KMS-11 (cell line): Measurements from ENCODE around the gene VCX3B.
"Not testable (repeated sequence)": the region's sequence is repeated elsewhere in the genome, so short reads cannot be mapped to it uniquely, and the experiment has no call there.

ENCODE experiments used
- H2AFZ ChIP-seq: fragments of 200-600 bp; sonication (generic); 2 replicates; pipeline ENCODE4 v1.6.1; 2016; ENCODE audit warnings: antibody characterized with exemption, mixed run types, low read depth
- H3K27ac ChIP-seq: fragments of 200-600 bp; sonication (generic); 2 replicates; pipeline ENCODE4 v1.6.1; 2016; ENCODE audit warnings: mild to moderate bottlenecking, mixed run types
- H3K27me3 ChIP-seq: fragments of 200-600 bp; sonication (generic); 2 replicates; pipeline ENCODE4 v1.6.1; 2017; ENCODE audit warnings: mild to moderate bottlenecking, low read depth, mixed run types, moderate library complexity; ENCODE audit not compliant: insufficient read depth
- H3K36me3 ChIP-seq: fragments of 200-600 bp; sonication (generic); 2 replicates; pipeline ENCODE4 v1.6.1; 2017; ENCODE audit warnings: mild to moderate bottlenecking, mixed run types; ENCODE audit not compliant: insufficient read depth
- H3K4me1 ChIP-seq: fragments of 200-600 bp; sonication (generic); 2 replicates; pipeline ENCODE4 v1.6.1; 2016; ENCODE audit warnings: mild to moderate bottlenecking, low read depth, mixed run types; ENCODE audit not compliant: poor library complexity, severe bottlenecking
- H3K4me2 ChIP-seq: fragments of 200-600 bp; sonication (generic); 2 replicates; pipeline ENCODE4 v1.7.0; 2016; ENCODE audit warnings: mild to moderate bottlenecking, mixed run types
- H3K4me3 ChIP-seq: fragments of 200-600 bp; sonication (generic); IDR thresholded peaks from 2 replicates; pipeline ENCODE4 v1.6.1; 2017; ENCODE audit warnings: low read depth, low read length, mixed read lengths; ENCODE audit not compliant: insufficient read depth
- H3K79me2 ChIP-seq: fragments of 200-600 bp; sonication (generic); 2 replicates; pipeline ENCODE4 v1.6.1; 2016; ENCODE audit warnings: low read depth, mixed run types; ENCODE audit not compliant: insufficient read depth
- H3K9ac ChIP-seq: fragments of 200-600 bp; sonication (generic); 2 replicates; pipeline ENCODE4 v1.6.1; 2016; ENCODE audit warnings: mild to moderate bottlenecking, mixed run types
- H4K20me1 ChIP-seq: fragments of 200-600 bp; sonication (generic); 2 replicates; pipeline ENCODE4 v1.6.1; 2016; ENCODE audit warnings: mild to moderate bottlenecking, mixed run types; ENCODE audit not compliant: insufficient read depth
- TF ChIP-seq, protein P1 (sequence below): fragments of 200-600 bp; sonication (generic); conservative IDR thresholded peaks from 2 replicates; pipeline ENCODE4 v1.6.1; 2017; ENCODE audit warnings: low read depth, mild to moderate bottlenecking, antibody characterized with exemption, low read length, moderate library complexity, mixed read lengths

The VCX3B gene

DNA sequence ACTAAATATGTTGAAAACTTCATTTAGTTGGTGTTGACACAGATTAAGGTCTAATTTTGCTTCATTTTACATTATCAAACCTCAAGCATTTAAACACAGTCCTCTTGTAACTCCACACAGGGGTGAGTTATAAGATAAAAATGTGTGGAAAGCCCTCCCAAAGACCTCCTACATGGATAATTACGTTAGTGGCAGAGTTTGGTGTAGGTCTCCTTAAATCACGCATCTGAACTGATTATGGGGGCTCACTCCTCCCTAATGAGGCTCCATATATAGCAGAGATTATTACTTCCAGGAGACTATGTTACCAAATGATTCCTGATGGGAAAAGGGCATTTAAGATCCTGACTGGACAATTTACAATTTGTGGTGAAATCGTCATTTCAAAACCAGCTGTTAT is 32.2 kb upstream of the VCX3B start:
- no peak overlapping the region for H3K27ac ChIP-seq
- no peak overlapping the region for H3K4me2 ChIP-seq
- H2AFZ ChIP-seq, result no peak overlapping the region
- no peaks in the 10 kb centered on the region for H4K20me1 ChIP-seq
- H3K36me3 ChIP-seq, result no peaks in the 10 kb centered on the region
- no peaks in the 10 kb centered on the region for H3K27me3 ChIP-seq
- H3K9ac ChIP-seq, result no peak overlapping the region
- no peaks in the 10 kb centered on the region for H3K79me2 ChIP-seq
- TF ChIP-seq, protein P1, sequence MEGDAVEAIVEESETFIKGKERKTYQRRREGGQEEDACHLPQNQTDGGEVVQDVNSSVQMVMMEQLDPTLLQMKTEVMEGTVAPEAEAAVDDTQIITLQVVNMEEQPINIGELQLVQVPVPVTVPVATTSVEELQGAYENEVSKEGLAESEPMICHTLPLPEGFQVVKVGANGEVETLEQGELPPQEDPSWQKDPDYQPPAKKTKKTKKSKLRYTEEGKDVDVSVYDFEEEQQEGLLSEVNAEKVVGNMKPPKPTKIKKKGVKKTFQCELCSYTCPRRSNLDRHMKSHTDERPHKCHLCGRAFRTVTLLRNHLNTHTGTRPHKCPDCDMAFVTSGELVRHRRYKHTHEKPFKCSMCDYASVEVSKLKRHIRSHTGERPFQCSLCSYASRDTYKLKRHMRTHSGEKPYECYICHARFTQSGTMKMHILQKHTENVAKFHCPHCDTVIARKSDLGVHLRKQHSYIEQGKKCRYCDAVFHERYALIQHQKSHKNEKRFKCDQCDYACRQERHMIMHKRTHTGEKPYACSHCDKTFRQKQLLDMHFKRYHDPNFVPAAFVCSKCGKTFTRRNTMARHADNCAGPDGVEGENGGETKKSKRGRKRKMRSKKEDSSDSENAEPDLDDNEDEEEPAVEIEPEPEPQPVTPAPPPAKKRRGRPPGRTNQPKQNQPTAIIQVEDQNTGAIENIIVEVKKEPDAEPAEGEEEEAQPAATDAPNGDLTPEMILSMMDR, result no peak
- H3K4me3 ChIP-seq, result no peak overlapping the region
- no peaks in the 10 kb centered on the region for H3K4me1 ChIP-seq

DNA sequence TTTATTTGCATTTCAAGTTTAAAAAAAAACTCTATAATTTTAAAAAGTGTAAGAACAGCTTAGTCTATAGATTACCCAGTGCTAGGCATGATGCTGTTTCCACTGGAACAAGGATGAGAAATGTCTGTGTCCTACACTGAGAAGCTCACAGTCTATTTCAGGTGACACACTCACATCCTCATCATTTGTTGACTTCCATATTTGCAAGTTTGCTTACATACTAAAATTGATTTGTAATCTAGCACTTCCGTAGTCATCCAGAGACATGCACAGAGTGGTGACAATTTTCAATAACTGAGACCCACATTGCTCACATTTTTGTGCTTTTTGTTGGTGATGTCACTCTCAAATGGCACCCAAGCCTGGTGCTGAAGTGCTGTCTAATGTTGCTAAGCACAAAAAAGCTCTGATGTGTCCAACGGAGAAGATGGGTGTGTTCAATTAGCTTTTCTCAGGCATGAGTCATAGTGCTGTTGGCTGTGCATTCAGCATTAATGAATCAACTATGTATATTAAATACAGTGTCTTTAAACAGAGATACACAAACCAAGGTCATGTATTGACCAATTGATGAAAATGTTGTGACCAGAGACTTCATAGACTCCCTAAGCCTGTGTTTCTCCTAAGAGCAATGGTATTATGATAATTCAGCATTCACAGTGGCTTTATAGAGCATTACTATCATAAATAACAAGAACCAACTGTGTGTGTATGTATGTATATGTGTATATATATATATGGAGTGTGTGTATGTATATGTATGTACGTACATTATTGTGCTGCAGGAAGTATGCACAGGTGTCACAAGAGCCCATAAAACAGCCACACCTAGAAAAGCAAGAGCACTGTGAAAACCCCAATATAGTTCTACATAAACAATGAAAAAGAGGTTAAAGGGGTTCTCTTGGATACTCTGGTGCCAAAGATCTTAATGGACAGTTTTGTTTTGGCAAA is 31.2 kb upstream of the VCX3B start:
- Histone ChIP-seq H4K20me1 (no peaks in the 10 kb centered on the region), H3K27ac (no peak overlapping the region), H3K79me2 (no peaks in the 10 kb centered on the region), H3K4me3 (no peak overlapping the region), H2AFZ (no peak overlapping the region), H3K36me3 (no peaks in the 10 kb centered on the region), H3K4me1 (no peaks in the 10 kb centered on the region), H3K4me2 (no peak overlapping the region), H3K27me3 (no peaks in the 10 kb centered on the region), H3K9ac (no peak overlapping the region)
- TF ChIP-seq, protein P1, result no peak

DNA sequence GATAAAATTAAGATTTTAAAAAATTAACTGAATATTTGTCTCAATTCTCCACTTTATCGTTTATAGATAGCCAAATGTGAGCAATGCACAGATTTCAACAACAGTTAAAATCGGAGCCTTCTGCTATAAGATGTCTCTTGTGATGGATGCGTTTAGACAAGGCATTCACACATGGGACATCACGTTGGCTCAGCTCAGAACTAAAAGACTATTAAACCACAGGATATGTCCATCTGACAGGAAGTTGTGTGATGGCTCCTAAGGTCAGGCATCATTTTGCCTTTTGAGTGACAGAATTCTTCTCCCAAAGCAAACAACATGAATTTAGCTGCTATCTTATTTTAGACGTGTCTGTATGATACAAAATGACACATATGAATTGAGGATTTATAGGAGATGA is 17.3 kb upstream of the VCX3B start:
- H3K27ac ChIP-seq, result no peak overlapping the region
- no peak overlapping the region for H3K4me2 ChIP-seq
- TF ChIP-seq, protein P1, result no peak
- no peak overlapping the region for H3K9ac ChIP-seq
- no peak overlapping the region for H2AFZ ChIP-seq
- peaks cover 22% of the 10 kb centered on the region for H3K4me1 ChIP-seq
- no peak overlapping the region for H3K4me3 ChIP-seq
- no peaks in the 10 kb centered on the region for H4K20me1 ChIP-seq
- no peaks in the 10 kb centered on the region for H3K27me3 ChIP-seq
- H3K36me3 ChIP-seq, result no peaks in the 10 kb centered on the region
- no peaks in the 10 kb centered on the region for H3K79me2 ChIP-seq

DNA sequence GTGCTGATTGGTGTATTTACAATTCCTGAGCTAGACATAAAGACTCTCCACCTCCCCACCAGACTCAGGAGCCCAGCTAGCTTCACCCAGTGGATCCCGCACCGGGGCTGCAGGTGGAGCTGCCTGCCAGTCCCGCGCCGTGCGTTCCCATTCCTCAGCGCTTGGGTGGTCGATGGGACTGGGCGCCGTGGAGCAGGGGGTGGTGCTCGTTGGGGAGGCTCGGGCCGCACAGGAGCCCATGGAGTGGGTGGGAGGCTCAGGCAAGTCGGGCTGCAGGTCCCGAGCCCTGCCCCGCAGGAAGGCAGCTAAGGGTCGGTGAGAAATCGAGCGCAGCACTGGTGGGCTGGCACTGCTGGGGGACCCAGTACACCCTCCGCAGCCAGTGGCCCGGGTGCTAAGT is 12.3 kb upstream of the VCX3B start:
- H4K20me1 ChIP-seq, H3K27ac ChIP-seq, H2AFZ ChIP-seq, H3K79me2 ChIP-seq, H3K4me3 ChIP-seq, H3K36me3 ChIP-seq, H3K9ac ChIP-seq, H3K4me1 ChIP-seq, H3K4me2 ChIP-seq, H3K27me3 ChIP-seq: not testable (repeated sequence)

DNA sequence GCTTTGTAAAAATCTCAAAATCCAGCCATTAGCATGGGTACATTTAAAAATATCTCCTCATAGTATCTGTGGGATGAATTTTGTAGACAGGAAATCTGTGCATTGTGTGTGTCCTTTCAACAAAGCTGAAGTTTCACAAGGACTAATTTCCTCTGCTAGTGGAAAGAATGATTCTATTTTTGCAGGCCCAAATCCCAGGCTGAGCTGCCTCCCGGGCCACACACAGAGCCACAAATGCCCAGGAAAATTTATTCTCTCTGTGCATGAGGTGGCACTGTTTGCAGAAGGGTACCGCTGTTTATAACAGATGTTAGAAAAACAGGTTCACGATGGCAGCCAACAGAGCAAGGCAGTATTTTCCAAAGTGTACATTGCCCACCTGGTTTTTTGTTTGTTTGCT is 11.0 kb upstream of the VCX3B start:
- Histone ChIP-seq H3K4me1 (no peaks in the 10 kb centered on the region), H3K9ac (no peak overlapping the region), H2AFZ (no peak overlapping the region), H4K20me1 (no peaks in the 10 kb centered on the region), H3K27me3 (no peaks in the 10 kb centered on the region), H3K79me2 (no peaks in the 10 kb centered on the region), H3K4me2 (no peak overlapping the region), H3K27ac (no peak overlapping the region), H3K36me3 (no peaks in the 10 kb centered on the region), H3K4me3 (no peak overlapping the region)
- TF ChIP-seq, protein P1, result no peak
